ENCODE results near the gene MAP6. TPM values are rescaled to one million over a fixed set of nuclear protein-coding genes. Genes with fewer than 3 reads are reported as not detected.

MAP6 gene
- total and polyA plus RNA-seq, 9 of the 15 experiments (the other 6 are each of a cell fraction or from before 2014, with no cell fraction given) = not detected

- TF ChIP-seq GMEB1 (CRISPR knock-in tag; IDR thresholded peaks at IDR 0.05) (no peak), RAD51 (IDR thresholded peaks at IDR 0.05; ENCODE audit: borderline replicate concordance, low read depth) (peak; percentile 12; the same call in 1 of the 2 replicates), TAF1 (IDR thresholded peaks at IDR 0.05; ENCODE audit: control insufficient read depth, extremely low read depth, insufficient read depth, low read length, severe bottlenecking) (peak; percentile 42), RBM15 (IDR thresholded peaks at IDR 0.05; ENCODE audit: insufficient read depth, low read length) (no peak), ZBTB43 (CRISPR knock-in tag; IDR thresholded peaks at IDR 0.05) (no peak), CCNT2 (IDR thresholded peaks at IDR 0.05; ENCODE audit: borderline replicate concordance, extremely low read depth, insufficient read length, low read depth, low read length) (peak; percentile 38), HDAC8 (tag; IDR thresholded peaks at IDR 0.05) (no peak), NFIC (IDR thresholded peaks at IDR 0.05) (no peak), SMARCA4 (IDR thresholded peaks at IDR 0.05) (0 out of 2 replicates have a peak, but pooled peaks have one; percentile 24), ZNF253 (CRISPR knock-in tag; conservative IDR thresholded peaks at IDR 0.05) (no peak), L3MBTL2 (IDR thresholded peaks at IDR 0.05) (no peak; the same call in 1 of the 2 replicates), SAFB2 (IDR thresholded peaks at IDR 0.05; ENCODE audit: borderline replicate concordance, low read depth, low read length, severe bottlenecking) (no peak), SIN3B (IDR thresholded peaks at IDR 0.05; ENCODE audit: low read depth) (no peak), RBBP5 (IDR thresholded peaks at IDR 0.05; ENCODE audit: borderline replicate concordance, insufficient read depth, low read length, poor library complexity, severe bottlenecking) (no peak), ZBTB7A (IDR thresholded peaks at IDR 0.05; ENCODE audit: borderline replicate concordance, control insufficient read depth, low read depth, low read length) (peak; percentile 46; the same call in 1 of the 2 replicates), PHF20 (IDR thresholded peaks at IDR 0.05; ENCODE audit: partially characterized antibody) (no peak), TCF15 (CRISPR knock-in tag; IDR thresholded peaks at IDR 0.05) (no peak), GTF2B (IDR thresholded peaks at IDR 0.05; ENCODE audit: extremely low read depth, insufficient read length) (peak; percentile 7), ZNF133 (CRISPR knock-in tag; IDR thresholded peaks at IDR 0.05) (no peak), ZNF707 (CRISPR knock-in tag; conservative IDR thresholded peaks at IDR 0.05) (no peak), ILF3 (IDR thresholded peaks at IDR 0.05; ENCODE audit: borderline replicate concordance) (no peak), MEIS2 (IDR thresholded peaks at IDR 0.05; ENCODE audit: partially characterized antibody) (no peak), KDM1A (IDR thresholded peaks at IDR 0.05) (peak; percentile 81), HEY1 (CRISPR knock-in tag; IDR thresholded peaks at IDR 0.05; ENCODE audit: borderline replicate concordance) (no peak), NR2F6 (CRISPR knock-in tag; IDR thresholded peaks at IDR 0.05) (no peak), ZNF445 (CRISPR knock-in tag; IDR thresholded peaks at IDR 0.05; ENCODE audit: low read depth) (no peak)
Observed at GRCh38 chr11:75562836-75563484, 105.9 kb downstream of the MAP6 start (continued).

All from K562 (cell line).